GM21528 (cell line): Measurements from ENCODE around the gene NOVA2.

Source experiments
- ATAC-seq: cut with Tn5 transposase; IDR thresholded peaks from one replicate; pipeline ENCODE4 v1.9.1; 2021; ENCODE audit warnings: mild to moderate bottlenecking, moderate library complexity; ENCODE audit not compliant: unreplicated experiment, low FRiP score

NOVA2 gene

GRCh38 chr19:46002678-46003275, 29.1 kb upstream of the NOVA2 start:
- ATAC-seq = no peak

GRCh38 chr19:46000491-46001246, 27.0 kb upstream of the NOVA2 start:
- ATAC-seq = no peak

GRCh38 chr19:45999653-46000121, 26.0 kb upstream of the NOVA2 start:
- no peak for ATAC-seq

- no peak for ATAC-seq
Observed at GRCh38 chr19:45998834-45999233, 25.2 kb upstream of the NOVA2 start.

- ATAC-seq = no peak
Observed at GRCh38 chr19:45996933-45997332, 23.3 kb upstream of the NOVA2 start.

DNA sequence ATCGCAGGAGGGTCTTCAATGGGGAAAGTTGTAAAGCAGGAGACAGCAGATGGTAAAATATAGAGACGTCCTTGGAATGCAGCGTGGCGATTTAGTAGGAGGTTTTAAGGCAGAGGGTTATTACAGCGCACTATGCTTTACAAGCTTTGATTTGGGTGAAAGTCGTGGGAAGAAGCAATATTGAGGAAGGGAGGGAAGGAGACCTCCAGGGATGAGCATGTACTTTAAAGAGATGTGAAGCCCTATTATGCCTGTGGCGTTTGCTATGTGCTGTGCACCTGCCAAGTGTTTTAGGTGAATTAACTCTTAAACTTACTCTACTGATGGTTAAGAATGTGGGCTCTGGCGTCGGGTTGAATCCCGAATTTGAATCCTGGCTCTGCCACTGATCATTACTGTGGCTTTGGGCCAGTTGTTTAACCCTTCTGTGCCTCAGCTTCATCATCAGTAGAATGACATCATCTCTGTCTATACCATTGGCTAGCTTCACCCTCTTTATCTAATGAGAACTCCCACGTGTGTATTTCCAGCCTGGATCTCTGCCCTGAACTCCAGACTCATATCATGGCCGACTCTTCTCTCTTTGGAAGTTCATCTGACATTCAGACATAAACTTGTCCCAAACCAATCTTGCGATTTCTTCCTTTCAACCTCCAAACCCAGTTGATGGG, 22.2 kb upstream of the NOVA2 start:
- no peak for ATAC-seq

DNA sequence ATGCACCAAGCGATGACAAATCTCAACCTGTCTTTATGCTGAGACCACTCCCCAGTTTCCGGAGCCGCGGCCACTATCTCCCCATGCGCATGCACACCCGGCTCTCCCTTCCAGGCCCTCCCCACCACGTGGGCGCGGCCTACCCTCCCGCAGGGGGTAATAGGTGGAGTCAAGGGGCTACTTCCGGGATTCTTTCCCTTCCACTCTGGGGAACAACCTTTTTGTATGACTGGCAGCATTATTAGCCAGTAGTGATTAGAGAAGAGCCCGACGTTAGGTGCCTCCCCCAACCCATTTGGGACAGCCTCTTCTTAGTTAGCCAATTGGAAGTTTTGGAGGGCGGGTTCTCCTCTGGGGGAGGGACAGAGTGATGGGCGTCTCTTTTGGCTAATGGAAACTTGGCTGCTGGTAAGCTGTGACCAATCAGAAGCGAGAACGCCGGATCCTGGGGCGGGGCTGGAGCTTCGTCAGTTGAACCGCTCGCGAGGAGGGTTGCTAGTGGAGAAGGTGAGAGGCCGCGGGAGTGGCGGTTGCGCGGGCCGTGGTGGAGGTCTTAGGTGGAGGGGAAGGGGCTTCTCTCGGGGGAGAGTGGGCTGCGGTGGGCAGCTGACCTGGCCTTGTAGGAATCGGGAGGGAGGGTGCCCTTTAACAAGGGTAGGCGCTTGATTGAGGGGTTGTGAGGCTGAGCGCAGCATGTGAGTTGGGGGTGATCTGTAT, 21.5 kb upstream of the NOVA2 start, which contains the start of gene CCDC61:
Gene CCDC61 (plus strand): TSS at position 470 of the 717 bp plus-strand sequence. CDS start 7,552 bp downstream, outside the sequence.
- ATAC-seq = peak; percentile 95

GRCh38 chr19:45994456-45994997, 20.9 kb upstream of the NOVA2 start:
- ATAC-seq = no peak

GRCh38 chr19:45990113-45990728, 16.6 kb upstream of the NOVA2 start:
- ATAC-seq = no peak

DNA sequence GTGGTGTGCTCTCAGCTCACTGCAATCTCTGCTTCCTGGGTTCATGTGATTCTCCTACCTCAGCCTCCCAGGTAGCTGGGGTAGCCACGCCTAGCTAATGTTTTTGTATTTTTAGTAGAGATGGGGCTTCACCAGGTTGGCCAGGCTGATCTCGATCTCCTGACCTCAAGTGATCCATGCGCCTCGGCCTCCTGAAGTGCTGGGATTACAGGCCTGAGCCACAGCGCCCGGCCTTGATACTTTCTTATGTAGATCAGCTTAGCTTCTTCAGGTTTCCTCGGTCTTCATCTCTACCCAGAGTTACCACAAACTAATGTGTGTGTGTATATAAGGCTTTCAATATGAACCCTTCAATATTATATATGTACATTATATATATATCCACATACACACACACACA, 11.7 kb upstream of the NOVA2 start:
- ATAC-seq = no peak

DNA sequence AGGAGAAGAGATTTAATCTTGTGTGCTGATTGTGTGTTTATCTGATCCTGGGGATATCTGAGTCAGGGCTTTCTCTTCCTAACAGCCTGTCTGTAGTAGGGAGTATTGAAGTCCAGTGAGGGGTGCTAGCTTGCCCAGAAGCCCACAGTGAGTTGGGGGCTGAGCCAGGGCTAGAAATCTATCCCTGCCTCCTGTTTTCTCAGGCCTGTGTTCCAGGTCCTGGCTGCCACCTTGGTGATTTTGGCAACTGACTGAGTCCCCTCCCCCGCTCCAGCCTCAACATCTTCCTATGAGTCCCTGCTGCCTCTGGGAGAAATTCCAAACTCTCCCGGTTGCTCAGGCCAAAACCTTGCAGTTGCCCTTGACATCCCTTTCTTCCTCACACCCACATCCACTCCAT, 7.7 kb upstream of the NOVA2 start:
- ATAC-seq = no peak

GRCh38 chr19:45978156-45978555, 4.5 kb upstream of the NOVA2 start:
- no peak for ATAC-seq

GRCh38 chr19:45976178-45976577, 2.5 kb upstream of the NOVA2 start:
- ATAC-seq = no peak

DNA sequence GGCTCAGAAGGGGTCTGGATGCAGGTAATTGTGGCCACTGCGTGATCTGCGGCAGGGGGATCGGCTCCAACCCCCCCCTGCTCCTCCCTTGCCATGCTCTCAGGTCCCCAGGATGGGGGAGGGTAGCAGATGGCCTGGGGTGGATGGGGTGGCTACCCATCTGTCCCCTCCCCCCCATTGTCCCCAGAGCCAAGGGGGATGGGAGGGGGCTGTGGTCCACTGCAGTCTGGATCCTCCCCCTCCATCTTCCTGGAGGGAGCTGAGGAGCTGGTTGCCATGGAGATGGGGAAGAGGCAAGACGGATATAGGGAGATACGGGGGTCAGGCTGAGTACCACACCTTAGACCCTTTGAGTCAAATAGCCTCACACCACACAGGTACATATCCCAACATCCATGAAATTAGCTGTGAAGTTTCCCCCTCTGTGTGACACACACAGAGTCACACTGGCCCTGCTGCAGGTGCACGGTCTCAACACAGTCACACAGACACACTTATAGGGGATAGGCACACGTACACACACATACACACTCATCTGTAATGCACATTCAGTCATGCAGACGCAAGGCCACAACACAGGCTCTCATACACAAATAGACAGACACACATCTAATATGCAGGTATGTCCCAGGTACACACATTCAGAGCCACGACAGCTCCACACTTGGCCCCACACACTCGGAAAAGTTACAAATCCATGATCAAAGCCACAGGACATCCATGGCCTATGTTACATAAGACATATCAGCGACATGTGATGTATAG, 1.8 kb upstream of the NOVA2 start:
- no peak for ATAC-seq

- ATAC-seq = no peak
Observed at GRCh38 chr19:45972947-45973540, 621 bp downstream of the NOVA2 start.

GRCh38 chr19:45972081-45972946, 1.4 kb downstream of the NOVA2 start:
- no peak for ATAC-seq

DNA sequence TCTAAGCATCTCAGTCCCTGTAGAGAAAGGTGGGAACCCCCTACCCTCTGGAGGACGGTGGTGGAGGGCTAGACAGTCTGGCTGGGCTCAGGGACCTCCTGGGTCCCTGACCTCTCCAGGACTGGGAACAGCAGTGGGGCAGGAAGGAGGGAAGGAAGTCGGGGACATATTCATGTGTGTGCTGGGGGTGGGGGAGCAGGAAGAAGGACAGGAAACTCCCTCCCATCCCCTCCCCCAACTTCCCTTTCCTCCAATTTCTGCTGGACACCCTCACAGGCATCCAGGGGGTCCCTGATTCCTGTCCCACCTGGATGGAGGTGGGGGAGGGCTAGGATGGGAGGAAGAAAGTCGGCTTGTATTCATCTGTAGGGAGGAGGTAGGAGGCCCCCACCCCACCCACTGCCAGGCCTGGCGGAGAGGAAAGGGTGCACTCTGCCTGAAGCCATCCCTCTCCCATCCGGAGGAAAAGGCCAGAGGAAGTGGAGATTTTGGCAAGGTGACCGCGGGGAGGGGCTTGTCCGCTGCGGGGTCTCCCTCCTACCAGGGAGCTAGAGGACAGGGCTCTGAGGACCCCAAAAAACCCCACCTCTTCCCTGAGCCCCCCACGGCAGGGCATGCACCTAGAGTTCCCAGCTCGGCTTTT, 2.3 kb downstream of the NOVA2 start:
- ATAC-seq = no peak

DNA sequence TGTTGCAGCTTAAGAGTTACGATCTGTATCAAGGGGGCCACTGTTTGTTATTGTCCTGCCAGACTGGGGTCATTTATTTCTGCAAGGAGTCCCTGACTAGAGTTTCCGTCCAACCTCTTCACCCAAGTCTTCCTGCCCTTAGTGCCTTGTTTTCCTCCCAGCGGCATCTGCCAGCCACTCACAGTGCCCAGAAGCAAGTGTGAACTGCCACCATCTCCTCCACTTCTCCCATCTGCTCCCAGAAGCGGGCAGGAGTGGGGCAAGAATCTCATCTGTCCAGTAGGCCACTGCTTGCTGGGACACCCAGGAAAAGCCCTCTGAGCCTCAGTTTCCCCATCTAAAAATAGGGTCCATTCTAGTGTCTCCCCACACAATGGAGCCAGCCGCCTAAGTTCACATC, 4.0 kb downstream of the NOVA2 start:
- ATAC-seq = no peak
